ENCODE data around the gene SSTR5. TPM values are rescaled to one million over a fixed set of nuclear protein-coding genes. Genes with fewer than 3 reads are reported as not detected.
"Not testable (repeated sequence)": the region's sequence is repeated elsewhere in the genome, so short reads cannot be mapped to it uniquely, and the experiment has no call there.

The SSTR5 gene
- polyA plus RNA-seq (2013, experiment 1 of 2; ENCODE audit: insufficient read length), result not detected
- polyA plus RNA-seq (2013, experiment 2 of 2; ENCODE audit: insufficient read length), result not detected

DNA sequence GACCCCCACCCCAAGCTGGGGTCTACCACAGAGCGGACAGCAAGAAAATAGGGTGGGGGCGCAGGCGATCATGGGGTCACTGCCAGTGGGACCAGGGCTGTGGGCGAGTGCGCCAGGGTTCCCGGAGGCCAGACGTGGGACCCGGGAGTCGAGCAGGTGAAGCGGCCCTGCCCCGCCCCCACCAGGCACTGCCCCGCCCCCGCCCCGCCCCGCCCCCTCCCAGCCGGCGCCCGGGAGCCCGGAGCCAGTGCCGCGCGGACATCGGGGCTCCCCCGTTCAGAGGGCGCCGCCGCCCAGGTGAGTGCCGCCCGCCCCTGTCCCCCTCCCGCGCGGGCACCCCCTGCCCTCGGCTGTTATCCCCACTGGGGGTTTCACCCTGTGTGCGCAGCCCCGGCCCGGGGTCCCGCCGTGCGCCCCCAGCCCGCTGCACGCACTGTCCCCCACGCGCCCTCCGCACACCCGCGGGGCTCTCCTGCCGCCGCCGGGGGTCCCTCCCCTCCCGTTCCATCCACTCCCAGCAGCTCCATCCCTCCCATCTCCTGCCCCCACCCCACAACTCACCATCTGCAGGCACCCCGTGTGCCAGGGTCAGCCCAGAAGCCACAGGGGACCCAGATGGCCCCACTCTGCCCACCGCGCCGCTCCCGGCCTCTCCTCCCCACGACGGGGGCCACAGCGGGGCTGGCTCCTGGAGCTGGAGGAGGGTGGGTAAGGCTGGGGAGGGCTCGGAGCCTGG, at the start of gene SSTR5:
Gene SSTR5 (plus strand): TSS at position 222 of the 736 bp plus-strand sequence. CDS start 6,122 bp downstream, outside the sequence.
- DNase-seq, result no peak

GRCh38 chr16:1024138-1024537, 48.4 kb upstream of the SSTR5 start:
- no peak for DNase-seq

- not testable (repeated sequence) for DNase-seq
Measured at GRCh38 chr16:1025183-1025809, 47.3 kb upstream of the SSTR5 start.

- DNase-seq, result no peak
Measured at GRCh38 chr16:1026057-1026783, 46.3 kb upstream of the SSTR5 start.

DNA sequence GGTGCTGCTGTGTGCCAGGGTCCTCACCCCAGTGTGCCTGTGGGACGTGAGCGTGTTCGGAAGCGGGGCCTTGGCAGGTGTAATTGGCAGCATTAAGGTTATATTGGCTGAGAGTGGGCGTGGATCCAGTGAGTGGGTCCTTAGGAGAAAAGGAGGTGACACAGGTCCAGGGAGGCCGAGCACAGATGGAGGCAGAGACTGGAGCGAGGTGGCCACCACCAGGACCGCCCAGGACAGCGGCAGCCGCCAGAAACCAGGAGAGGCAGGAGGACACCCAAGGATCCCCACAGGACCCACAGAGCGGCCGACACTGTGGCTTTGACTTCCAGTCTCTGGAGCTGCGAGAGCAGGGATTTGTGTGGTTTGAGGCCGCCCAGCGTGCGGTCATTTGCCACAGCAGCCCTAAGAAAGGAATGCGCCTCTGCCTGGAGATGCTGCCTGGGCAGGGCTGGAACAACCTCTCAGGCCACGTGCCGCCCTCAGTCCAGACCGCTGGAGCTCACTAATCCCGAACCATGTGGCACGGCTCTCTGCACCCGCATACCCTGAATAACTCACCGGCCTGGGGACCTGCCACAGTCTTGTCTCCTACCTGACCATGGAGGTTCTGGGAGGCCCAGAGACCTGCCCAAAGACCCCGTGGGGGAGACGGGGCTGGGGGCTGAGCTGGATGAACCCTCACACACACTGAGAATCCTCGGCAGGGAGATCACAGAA, 45.6 kb upstream of the SSTR5 start:
- no peak for DNase-seq

DNA sequence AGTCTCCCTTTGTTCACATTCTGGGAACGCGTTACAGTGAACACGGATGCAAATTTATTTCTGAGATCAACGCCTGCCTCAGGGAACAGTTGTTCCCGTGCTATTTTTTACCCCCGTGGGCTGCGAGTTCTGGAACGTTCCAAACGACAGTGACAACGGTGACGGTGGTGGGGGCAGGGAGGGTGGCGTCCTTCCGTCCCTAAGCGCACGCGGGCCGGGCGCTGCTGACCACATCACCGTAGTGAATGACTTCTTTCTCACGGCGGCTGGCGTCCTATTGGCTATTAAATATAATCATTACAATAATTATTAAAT, 45.1 kb upstream of the SSTR5 start:
- DNase-seq, result no peak

GRCh38 chr16:1028056-1028455, 44.5 kb upstream of the SSTR5 start:
- no peak for DNase-seq

GRCh38 chr16:1028524-1029258, 43.9 kb upstream of the SSTR5 start:
- DNase-seq, result no peak

DNA sequence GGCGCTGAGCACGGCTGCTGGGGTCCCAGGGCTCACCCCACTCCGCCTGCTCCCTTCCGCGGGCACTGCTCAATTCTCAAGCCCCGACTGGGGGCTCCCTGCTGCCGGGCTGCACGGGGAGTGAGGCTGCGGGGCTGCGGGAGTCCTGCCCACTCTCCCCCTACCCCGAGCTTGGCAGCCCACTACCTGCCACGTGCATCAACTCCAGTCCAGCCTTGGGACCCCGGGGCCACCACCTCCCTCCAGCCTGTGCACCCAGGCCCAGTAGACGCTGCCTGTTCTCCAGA, 43.3 kb upstream of the SSTR5 start:
- no peak for DNase-seq

GRCh38 chr16:1030473-1030901, 42.1 kb upstream of the SSTR5 start:
- DNase-seq, result no peak

DNA sequence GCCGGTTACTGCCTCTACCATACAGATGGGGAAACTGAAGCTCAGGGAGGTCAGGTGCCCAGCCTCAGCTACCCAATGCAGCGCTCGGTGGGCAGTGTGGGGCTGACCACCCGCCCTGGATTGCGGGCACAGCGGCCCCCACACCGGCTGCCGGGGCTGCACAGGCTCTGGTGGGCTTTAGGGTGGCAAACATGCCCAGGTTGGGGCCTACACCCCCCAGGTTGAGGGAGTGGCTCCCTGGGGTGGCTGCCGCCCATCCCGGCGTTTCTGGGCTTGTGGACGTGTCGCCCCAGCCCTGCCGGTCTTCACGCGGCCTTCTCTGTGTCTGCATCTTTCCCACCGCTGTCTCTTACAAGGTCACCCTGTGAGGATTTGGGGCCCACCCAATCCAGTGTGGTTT, 40.9 kb upstream of the SSTR5 start:
- DNase-seq, result no peak

DNA sequence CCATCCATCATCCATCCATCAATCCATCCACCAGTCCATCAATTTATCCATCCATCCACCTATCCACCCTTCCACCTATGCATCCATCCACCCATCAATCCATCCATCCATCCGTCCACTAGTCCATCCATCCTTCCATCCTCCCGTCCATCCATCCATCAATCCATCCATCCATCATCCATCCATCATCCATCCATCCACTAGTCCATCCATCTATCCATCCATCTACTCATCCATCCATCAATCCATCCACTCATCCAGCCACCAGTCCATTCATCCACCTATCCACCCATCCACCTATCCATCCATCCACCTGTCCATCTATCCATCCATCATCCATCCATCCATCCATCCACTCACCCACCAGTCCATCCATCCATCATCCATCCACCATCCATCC, 39.9 kb upstream of the SSTR5 start:
- no peak for DNase-seq

GRCh38 chr16:1033128-1033679, 39.3 kb upstream of the SSTR5 start:
- no peak for DNase-seq

DNA sequence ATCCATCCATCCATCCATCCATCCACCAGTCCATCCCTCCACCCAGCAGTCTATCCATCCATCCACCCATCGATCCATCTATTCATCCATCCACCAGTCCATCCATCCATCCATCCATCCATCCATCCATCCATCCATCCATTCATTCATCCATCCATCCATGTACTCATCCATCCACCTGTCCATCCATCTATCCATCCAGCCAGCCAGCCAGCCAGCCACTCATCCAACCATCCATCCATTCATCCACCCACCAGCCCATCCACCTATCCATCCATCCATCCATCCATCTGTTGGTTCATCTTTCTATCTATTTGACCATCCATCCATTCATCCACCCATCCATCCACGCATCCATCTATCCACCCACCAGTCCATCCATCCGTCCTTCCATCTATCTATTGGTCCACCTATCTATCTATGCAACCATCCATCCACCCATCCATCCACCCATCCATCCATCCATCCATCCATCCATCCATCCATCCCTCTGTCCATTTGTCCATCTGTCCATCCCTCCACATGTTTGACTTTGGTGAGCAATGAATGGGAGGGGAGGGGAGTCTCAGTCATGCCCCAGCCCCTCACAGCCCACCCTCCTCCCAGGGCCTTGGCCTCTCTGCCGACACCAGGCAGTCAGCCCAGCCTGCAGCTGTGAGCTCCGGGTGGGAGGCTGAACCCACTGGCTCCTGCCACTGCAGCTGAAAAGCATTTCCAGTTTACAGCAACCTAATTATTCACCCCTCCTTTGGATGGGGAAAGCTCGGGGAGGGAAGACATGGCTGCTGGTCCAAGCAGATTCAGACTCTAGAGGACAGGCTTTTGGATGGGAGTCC, 38.1 kb upstream of the SSTR5 start:
- DNase-seq, result no peak

DNA sequence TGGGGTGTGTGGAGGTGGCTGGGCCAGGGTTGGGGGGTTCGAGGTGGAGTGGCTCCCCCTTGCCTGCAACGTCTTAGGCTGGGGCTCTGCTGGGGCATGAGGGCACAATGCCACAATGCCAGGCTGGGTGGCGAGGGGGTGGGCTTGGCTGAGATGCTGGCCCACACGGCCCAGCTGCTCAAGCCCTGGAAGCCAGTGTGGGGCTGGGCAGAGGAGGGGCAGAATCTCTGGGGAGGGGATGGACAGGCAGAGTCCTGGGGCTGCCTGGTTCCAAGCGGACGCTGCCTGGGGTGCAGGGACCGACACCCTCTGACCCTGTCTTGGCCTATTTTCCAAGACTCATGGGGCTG, 37.5 kb upstream of the SSTR5 start:
- no peak for DNase-seq

GRCh38 chr16:1036166-1036565, 36.4 kb upstream of the SSTR5 start:
- no peak for DNase-seq

- peak; percentile 16 for DNase-seq
Measured at GRCh38 chr16:1036726-1037393, 35.7 kb upstream of the SSTR5 start.

DNA sequence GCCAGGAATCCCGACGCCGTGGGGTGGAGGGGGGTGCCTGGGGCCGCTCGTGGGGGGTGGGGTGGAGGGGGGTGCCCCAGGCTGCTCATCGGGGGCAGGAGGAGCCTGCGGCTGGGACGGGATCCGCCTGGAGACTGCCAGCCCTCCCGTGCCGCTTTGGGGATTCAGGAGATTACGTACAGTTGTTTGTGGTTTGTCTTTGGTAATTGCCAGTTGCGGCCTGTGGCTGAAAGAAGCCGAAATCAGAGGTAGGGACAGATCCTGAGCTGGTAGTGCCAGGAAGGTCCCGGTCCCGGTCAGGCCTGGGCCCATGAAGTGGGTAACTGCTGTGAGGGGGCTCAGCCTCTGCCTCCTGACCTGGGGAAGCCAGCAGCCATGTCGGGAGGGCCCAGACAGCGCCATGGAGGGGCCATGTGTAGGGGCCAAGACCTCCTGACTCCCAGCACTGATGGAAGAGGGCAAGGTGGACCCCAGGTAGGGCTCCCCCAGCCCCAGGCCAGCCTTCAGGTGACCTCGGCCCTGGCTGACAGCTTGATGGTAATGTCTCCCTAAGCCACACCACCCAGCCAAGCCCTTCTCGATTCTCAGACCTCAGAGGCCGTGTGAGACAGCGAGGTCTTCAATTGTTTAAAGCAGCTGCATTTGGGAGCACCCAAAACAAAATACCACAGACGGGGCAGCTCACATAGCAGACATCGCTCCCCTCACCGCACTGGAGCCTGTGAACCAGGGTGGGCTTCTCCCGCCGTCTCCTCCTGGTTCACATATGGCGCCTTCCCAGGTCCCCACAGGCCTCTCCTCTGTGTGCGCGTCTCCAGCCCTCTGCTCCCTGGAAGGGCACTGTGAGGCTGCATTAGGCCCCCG, 34.9 kb upstream of the SSTR5 start:
- no peak for DNase-seq

DNA sequence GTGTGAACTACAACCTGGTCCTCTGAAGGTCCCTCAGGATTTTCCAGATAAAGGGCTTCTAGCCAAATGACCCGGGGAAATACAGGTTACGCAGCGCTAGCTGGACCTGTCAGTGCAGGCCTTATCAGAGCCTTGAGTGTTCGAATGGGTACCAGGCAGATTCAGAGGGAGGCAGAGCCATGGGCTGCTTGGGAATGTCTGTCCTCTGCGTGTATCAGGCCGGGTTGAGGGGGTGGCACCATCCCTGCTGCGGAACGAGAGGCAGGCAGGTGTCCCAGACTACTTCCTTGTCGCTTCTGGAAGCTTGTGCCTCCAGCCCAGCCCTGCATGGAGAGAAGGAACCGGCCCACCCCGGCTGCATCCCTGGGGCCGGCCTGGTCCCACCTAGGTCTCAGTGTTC, 33.6 kb upstream of the SSTR5 start:
- DNase-seq, result no peak

DNA sequence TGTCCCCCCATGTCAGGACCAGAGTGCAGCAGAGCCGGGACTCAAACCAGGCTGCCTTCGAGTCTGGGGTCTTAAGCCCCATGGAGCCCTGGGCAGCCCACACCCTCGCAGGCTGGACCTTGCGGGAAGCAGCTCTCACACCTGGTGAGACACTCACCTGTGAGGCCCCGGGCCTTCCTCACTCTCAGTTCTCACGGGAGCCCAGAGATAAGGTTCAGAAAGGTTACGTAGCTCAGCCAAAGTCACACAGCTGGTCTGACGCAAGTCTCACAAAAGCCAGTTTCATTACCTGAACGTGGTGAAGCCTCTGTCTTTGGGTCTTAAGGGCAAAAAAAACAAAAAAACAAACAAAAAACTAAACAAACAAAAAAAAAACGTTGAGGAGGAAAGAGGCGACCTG, 32.8 kb upstream of the SSTR5 start:
- DNase-seq, result no peak
